Subcutaneous adipose tissue (tissue), 4 donors: Measurements from ENCODE around the gene NPHP3. TPM values are rescaled to one million over a fixed set of nuclear protein-coding genes. Genes with fewer than 3 reads are reported as not detected.

Experiments
- total RNA-seq, 4 donors: library from RNA; depleted of rRNA; stranded (reverse); fragments of >200 nt; gene quantifications; one replicate each; pipeline ENCODE4 v1.1.0, GENCODE V29; 2016
- TF ChIP-seq, protein P1 (sequence below): fragments of 450-650 bp; IDR thresholded peaks from one replicate; pipeline ENCODE4 v1.5.1; 2016; ENCODE audit warnings: low read depth, mild to moderate bottlenecking, control low read depth, antibody characterized with exemption, moderate library complexity

Gene NPHP3
- total RNA-seq, 4 donors from 2014 or later = 45.9 to 73.7 (median 62.3) TPM

DNA sequence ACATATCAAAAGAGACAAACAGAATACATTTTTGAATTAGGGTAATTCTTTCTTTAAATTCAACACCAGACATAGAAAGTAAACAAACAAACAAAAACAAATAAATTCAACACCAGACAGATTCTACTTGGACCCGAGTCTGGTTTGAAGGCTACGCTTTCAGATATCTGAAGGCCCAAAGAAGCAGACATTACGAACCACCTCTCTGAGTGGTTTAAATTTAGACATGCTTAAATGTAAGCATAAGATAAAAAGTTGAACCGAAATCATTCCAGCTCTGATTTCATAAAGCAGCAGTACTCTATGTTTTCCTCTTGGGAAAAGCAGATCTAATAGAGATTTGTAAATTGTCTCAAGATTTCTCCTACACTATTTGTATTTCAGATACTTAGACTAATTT lies 32.2 kb downstream of the NPHP3 start:
- TF ChIP-seq, protein P1, sequence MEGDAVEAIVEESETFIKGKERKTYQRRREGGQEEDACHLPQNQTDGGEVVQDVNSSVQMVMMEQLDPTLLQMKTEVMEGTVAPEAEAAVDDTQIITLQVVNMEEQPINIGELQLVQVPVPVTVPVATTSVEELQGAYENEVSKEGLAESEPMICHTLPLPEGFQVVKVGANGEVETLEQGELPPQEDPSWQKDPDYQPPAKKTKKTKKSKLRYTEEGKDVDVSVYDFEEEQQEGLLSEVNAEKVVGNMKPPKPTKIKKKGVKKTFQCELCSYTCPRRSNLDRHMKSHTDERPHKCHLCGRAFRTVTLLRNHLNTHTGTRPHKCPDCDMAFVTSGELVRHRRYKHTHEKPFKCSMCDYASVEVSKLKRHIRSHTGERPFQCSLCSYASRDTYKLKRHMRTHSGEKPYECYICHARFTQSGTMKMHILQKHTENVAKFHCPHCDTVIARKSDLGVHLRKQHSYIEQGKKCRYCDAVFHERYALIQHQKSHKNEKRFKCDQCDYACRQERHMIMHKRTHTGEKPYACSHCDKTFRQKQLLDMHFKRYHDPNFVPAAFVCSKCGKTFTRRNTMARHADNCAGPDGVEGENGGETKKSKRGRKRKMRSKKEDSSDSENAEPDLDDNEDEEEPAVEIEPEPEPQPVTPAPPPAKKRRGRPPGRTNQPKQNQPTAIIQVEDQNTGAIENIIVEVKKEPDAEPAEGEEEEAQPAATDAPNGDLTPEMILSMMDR = no peak

DNA sequence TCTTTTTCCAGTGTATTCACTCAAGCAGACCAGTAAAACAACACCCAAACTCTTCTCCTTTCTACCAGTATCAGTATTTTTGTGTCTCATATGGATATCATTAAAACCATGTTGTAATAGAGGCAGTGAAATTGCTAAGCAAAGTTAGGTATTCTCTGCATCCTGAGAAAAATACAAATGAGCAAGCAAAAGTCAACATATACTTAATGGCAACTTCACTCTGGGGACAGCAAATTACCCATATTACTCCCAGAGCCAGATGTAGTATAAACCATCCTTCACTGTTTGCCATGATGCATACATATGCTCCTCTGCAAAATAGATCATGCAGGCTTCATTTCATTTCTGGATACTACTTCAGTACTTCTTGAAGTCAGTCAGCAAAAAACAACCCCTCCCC lies 40.0 kb downstream of the NPHP3 start:
- TF ChIP-seq, protein P1 = no peak

DNA sequence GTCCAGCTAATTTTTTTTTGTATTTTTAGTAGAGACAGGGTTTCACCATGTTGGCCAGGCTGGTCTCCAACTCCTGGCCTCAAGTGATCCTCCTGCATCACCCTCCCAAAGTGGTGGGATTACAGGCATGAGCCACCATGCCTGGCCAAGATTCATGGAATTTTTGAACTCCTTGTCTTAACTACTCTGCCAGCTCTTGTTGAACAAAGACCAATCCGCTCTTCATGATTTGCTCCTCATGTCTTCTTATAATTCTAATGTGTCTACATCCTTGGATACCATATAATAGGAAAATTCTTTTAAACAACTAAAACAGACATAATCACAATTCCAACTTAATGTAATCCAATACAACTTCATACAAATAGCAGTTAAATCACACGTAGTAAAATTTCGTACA lies 40.8 kb downstream of the NPHP3 start:
- TF ChIP-seq, protein P1 = no peak

DNA sequence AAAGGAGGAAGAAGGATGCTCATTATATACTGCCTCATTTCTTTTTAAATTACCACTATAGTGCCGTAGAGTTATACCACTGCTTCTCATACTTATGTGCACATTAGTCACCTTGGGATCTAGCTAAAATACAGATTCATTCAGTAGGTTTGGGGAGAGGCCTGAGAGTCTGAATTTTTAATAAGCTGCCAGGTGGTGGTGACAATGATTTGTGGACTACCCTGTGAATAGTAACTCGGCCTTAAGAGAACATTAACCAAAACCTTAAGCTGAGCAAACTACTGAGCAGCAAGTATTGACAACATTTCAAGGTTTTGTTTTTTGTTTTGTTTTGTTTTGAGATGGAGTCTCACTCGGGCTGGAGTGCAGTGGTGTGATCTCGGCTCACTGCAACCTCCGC lies 42.3 kb downstream of the NPHP3 start:
- TF ChIP-seq, protein P1 = no peak

DNA sequence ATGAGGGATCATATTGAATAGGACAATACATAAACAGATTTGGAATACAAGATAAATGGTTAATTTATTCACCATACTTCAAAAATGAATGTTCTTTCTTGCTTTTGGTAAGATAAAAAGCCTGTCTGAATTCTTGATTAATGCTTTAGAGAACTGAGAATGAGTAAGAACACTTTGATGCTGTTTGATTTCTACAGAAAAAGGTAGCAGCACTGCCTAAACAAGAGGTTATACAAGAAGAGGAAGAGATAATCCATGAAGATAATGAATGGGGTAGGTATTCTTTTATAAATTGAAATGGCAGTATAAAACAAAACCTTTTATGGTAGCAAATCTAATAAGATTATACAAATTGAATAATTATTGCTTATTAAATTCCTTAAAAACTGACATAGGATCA lies 46.8 kb downstream of the NPHP3 start:
- TF ChIP-seq, protein P1 = no peak

DNA sequence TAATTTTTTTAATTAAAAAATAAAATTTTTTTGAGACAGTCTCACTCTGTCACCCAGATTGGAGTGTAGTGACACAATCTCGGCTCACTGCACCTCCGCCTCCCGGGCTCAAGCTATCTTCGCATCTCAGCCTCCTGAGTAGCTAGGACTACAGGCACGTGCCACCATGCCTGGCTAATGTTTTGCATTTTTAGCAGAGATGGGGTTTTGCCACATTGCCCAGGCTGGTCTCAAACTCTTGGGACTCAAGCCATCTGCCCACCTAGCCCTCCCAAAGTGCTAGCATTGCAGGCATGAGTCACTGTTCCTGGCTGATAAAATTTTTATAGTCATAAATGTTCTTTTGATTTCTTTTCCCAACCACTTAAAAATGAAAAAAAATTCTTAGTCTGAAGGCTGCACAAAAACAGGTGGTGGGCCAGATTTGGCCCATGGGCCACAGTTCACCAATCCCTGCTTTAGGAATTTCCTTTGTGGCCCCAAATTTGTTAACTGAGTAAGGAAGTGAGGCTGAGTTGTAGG lies 52.9 kb downstream of the NPHP3 start:
- TF ChIP-seq, protein P1 = no peak

DNA sequence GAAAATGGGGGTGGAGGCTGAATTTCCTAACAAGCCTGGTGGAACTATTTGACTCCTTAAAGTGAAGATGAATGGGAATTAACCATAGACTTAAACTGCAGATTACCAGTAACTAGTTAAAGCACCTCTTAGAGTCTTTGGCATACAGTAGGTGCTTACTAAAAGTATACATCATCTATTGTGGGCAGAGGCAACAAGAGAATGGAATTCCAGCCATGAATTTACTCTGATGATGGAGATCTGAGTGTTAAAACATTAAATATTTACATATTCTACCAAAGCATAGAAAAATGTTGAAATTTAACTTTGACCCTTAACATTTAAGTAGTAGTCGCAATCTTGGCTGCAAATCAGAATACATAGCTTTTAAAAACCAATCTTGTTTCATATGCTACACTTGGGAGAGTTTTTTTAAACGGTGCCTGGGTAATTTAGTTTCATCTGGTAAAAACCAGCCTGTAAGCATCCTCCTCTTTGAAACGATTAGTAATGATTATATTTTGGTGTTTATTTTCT lies 56.9 kb downstream of the NPHP3 start:
- TF ChIP-seq, protein P1 = no peak
